H54 (cell line): Measurements from ENCODE around the gene A2ML1.
"Not testable (repeated sequence)": the region's sequence is repeated elsewhere in the genome, so short reads cannot be mapped to it uniquely, and the experiment has no call there.

Source experiments
- DNase-seq: peaks from one replicate; pipeline ENCODE4 v3.0.0; 2011; ENCODE audit warnings: low spot score, mixed read lengths; ENCODE audit not compliant: insufficient read length
- FAIRE-seq: peaks from 3 replicates; lab custom pipeline; 2011; peaks lifted over from hg19 to GRCh38; lab: Jason Lieb, UNC
- POLR2A ChIP-seq: IDR thresholded peaks from 2 replicates; pipeline ENCODE4 v1.6.1; 2011; ENCODE audit warnings: low read depth, mild to moderate bottlenecking, low read length

A2ML1 gene

GRCh38 chr12:8867009-8867408 lies 44.6 kb downstream of the A2ML1 start:
- FAIRE-seq: no peak
- no peak for TF ChIP-seq POLR2A
- no peak for DNase-seq

GRCh38 chr12:8867786-8868185 lies 45.4 kb downstream of the A2ML1 start:
- no peak for TF ChIP-seq POLR2A
- no peak for DNase-seq
- no peak for FAIRE-seq

DNA sequence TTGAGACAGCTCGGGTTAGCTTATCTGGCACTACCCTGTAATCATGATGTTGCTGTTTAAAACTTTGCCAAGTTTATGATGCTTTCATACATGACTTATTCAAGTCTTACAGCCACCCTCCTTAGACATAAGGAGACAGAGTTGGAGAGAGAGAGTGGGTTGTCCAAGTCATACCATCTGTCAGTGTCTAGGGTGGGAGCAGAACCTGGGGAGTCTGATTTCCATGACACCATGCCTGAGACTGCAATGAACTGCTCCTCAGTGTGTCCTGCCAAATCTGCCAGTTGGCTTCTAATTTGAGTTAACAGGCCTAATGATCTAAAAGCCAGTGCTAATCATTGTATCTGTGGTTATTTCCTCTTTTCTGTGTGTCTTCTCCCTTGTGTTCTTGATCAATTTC lies 48.2 kb downstream of the A2ML1 start:
- FAIRE-seq (no peak), DNase-seq (no peak)
- no peak for TF ChIP-seq POLR2A

GRCh38 chr12:8871068-8871467 lies 48.6 kb downstream of the A2ML1 start:
- DNase-seq: no peak
- no peak for TF ChIP-seq POLR2A
- no peak for FAIRE-seq

DNA sequence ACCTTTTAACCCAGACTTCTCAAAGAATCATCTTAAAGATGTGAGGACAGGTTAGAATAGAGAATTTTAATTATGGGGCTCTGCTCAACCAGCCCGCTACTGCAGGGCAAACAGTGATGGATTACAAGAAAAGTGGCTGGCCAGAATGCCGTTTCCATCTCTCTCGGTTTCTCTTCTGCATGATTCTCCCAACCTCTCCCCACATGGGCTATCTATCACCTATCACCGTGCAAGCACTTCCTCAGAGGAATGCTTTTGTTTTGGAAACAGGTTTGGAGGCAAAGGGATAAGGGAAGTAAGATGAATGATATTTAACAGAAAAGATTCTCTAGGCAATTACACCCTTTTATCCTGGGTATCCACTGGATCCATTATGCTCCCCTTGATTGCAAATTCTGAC lies 54.5 kb downstream of the A2ML1 start:
- no peak for DNase-seq
- FAIRE-seq: no peak
- no peak for TF ChIP-seq POLR2A

GRCh38 chr12:8886502-8887284 lies 64.3 kb downstream of the A2ML1 start:
- no peak for FAIRE-seq
- TF ChIP-seq POLR2A: no peak

GRCh38 chr12:8887285-8887715 lies 64.9 kb downstream of the A2ML1 start:
- DNase-seq (no peak), FAIRE-seq (no peak)

More at GRCh38 chr12:8886502-8887284, 64.3 kb downstream of the A2ML1 start:
- no peak for DNase-seq

DNA sequence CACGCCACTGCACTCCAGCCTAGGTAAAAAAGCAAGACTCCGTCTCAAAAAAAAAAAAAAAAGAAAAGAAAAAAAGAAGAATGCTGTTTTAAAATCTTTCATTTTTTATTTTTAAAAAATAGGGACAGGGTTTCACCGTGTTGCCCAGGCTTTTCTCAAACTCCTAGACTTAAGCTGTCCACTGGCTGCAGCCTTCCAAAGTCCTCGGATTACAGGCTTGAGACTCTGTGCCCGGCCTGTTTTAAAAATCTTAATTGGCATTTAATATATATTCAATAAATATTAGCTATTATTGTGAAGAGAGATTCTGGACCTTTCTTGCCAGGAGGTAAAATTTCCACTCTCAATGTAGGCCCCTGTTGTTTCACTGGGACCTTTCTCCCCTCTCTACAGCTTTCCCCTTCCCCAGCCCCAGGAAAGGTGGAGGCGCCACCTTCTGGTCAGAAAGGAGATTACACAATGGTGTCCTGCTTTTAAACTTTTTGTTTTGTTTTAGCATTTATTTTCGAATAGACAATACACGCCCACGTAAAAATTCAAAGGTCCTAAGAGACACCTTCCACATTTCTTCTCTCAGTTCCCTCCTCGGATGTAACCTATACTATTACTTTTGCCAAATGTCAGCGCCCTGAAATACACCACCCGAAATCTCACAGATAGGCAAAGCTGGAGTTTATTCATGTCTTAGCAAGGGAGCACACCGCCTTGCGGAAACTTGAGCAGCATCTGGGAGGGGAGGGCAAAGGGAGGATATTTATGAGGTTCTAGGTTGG lies 68.1 kb downstream of the A2ML1 start:
- FAIRE-seq (peak; percentile 45), DNase-seq (peak; percentile 23)
- no peak for TF ChIP-seq POLR2A

More at GRCh38 chr12:8887285-8887715, 64.9 kb downstream of the A2ML1 start:
- TF ChIP-seq POLR2A: no peak

- no peak for FAIRE-seq
- no peak for DNase-seq
- no peak for TF ChIP-seq POLR2A
Observed at GRCh38 chr12:8891976-8892375, 69.6 kb downstream of the A2ML1 start.

- FAIRE-seq: no peak
- no peak for TF ChIP-seq POLR2A
- DNase-seq: no peak
Observed at GRCh38 chr12:8894378-8894777, 72.0 kb downstream of the A2ML1 start.

- TF ChIP-seq POLR2A: no peak
- no peak for FAIRE-seq
Observed at GRCh38 chr12:8894986-8895385, 72.6 kb downstream of the A2ML1 start.

DNA sequence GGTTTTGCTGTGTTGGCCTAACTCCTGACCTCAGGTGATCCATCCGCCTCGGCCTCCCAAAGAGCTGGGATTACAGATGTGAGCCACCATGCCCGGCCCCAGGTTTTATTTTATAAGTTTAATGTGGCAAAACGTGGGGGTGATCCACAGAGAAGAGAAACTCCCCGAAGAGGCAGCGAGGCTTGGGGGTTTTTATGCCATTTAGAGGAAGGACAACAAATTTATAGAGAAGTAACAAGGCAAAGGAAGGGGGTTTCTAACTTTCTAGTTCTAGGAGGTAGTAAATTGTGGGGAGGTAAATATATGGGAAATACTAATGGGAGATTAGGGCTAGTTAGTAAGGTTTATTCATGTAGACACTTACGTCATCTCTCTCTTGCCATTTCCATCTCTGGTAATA lies 74.7 kb downstream of the A2ML1 start:
- no peak for TF ChIP-seq POLR2A
- FAIRE-seq: no peak
- no peak for DNase-seq

More at GRCh38 chr12:8894986-8895385, 72.6 kb downstream of the A2ML1 start:
- DNase-seq: no peak

DNA sequence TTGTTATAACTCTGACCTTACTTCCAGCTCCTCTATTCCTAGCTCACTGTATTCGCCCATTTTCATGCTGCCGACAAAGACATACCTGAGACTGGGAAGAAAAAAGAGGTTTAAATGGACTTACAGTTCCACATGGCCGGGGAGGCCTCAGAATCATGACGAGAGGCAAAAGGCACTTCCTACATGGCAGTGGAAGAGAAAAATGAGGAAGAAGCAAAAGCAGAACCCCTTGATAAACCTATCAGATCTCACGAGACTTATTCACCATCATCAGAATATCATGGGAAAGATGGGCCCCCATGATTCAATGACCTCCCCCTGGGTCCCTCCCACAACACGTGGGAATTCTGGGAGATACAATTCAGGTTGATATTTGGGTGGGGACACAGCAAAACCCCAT lies 77.4 kb downstream of the A2ML1 start:
- no peak for TF ChIP-seq POLR2A
- FAIRE-seq (no peak), DNase-seq (no peak)

DNA sequence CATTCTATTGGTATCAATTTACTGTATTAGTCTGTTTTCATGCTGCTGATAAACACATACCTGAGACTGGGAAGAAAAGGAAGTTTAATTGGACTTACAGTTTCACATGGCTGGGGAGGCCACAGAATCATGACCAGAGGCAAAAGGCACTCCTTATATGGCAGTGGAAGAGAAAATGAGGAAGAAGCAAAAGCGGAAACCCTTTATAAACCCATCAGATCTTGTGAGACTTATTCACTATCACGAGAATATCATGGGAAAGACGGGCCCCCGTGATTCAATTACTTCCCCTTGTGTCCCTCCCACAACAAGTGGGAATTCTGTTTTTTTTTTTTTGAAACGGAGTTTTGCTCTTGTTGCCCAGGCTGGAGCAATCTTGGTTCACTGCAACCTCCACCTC lies 80.3 kb downstream of the A2ML1 start:
- DNase-seq, FAIRE-seq: not testable (repeated sequence)

- DNase-seq: no peak
- no peak for FAIRE-seq
- no peak for TF ChIP-seq POLR2A
Observed at GRCh38 chr12:8903646-8904045, 81.2 kb downstream of the A2ML1 start.
